ENCODE data around the gene MXRA8.
A peak's percentile ranks its signal among the peaks of the same experiment; 100 is the strongest.

The MXRA8 gene

GRCh38 chr1:1331068-1331965 is 27.0 kb downstream of the MXRA8 start, which contains the start of gene TAS1R3:
Gene TAS1R3, plus strand, starts transcription at chr1:1331280. Its CDS starts 66 bp downstream, at chr1:1331346.
- no peaks in the 10 kb centered on the region for H3K36me3 Mint-ChIP-seq (ENCODE audit: low read depth)
- no peak within 1 kb of the TSS for H3K27ac Mint-ChIP-seq
- H3K4me3 Mint-ChIP-seq = no peak within 1 kb of the TSS

GRCh38 chr1:1330366-1331067 is 27.8 kb downstream of the MXRA8 start:
- peaks cover 3% of the 10 kb centered on the region for H3K4me1 Mint-ChIP-seq (ENCODE audit: low read depth)
- H3K9me3 Mint-ChIP-seq = peaks cover 3% of the 10 kb centered on the region
- H3K36me3 Mint-ChIP-seq (ENCODE audit: low read depth) = no peaks in the 10 kb centered on the region
- H3K4me3 Mint-ChIP-seq = no peak overlapping the region
- no peaks in the 10 kb centered on the region for H3K27me3 Mint-ChIP-seq
- H3K27ac Mint-ChIP-seq = no peak overlapping the region

More at GRCh38 chr1:1331068-1331965, 27.0 kb downstream of the MXRA8 start, which contains the start of gene TAS1R3:
- Mint-ChIP-seq H3K4me1 (ENCODE audit: low read depth) (peaks cover 3% of the 10 kb centered on the region), H3K27me3 (no peaks in the 10 kb centered on the region), H3K9me3 (peaks cover 3% of the 10 kb centered on the region)

- H3K4me3 Mint-ChIP-seq = no peak overlapping the region
- peak overlapping the region; percentile 26 for H3K27ac Mint-ChIP-seq
- H3K27me3 Mint-ChIP-seq = no peaks in the 10 kb centered on the region
- no peaks in the 10 kb centered on the region for H3K36me3 Mint-ChIP-seq (ENCODE audit: low read depth)
- peaks cover 3% of the 10 kb centered on the region for H3K9me3 Mint-ChIP-seq
- peaks cover 3% of the 10 kb centered on the region for H3K4me1 Mint-ChIP-seq (ENCODE audit: low read depth)
These were observed 28.8 kb downstream of the MXRA8 start for GRCh38 chr1:1329304-1330210.

- Mint-ChIP-seq H3K36me3 (ENCODE audit: low read depth) (peaks cover 5% of the 10 kb centered on the region), H3K4me3 (no peak overlapping the region), H3K4me1 (ENCODE audit: low read depth) (peaks cover 8% of the 10 kb centered on the region), H3K27me3 (no peaks in the 10 kb centered on the region), H3K9me3 (peaks cover 3% of the 10 kb centered on the region), H3K27ac (no peak overlapping the region)
These were observed 30.1 kb downstream of the MXRA8 start for GRCh38 chr1:1328254-1328653.

GRCh38 chr1:1327291-1327690 is 31.1 kb downstream of the MXRA8 start:
- H3K4me3 Mint-ChIP-seq = no peak overlapping the region
- H3K4me1 Mint-ChIP-seq (ENCODE audit: low read depth) = peaks cover 16% of the 10 kb centered on the region
- peaks cover 5% of the 10 kb centered on the region for H3K36me3 Mint-ChIP-seq (ENCODE audit: low read depth)
- no peaks in the 10 kb centered on the region for H3K27me3 Mint-ChIP-seq
- H3K9me3 Mint-ChIP-seq = peaks cover 3% of the 10 kb centered on the region
- H3K27ac Mint-ChIP-seq = no peak overlapping the region

GRCh38 chr1:1326075-1326605 is 32.2 kb downstream of the MXRA8 start:
- no peak overlapping the region for H3K27ac Mint-ChIP-seq
- peaks cover 20% of the 10 kb centered on the region for H3K4me1 Mint-ChIP-seq (ENCODE audit: low read depth)
- peaks cover 3% of the 10 kb centered on the region for H3K9me3 Mint-ChIP-seq
- peaks cover 5% of the 10 kb centered on the region for H3K36me3 Mint-ChIP-seq (ENCODE audit: low read depth)
- H3K4me3 Mint-ChIP-seq = peak overlapping the region; percentile 71
- H3K27me3 Mint-ChIP-seq = no peaks in the 10 kb centered on the region

GRCh38 chr1:1325288-1326074 is 32.9 kb downstream of the MXRA8 start:
- H3K4me3 Mint-ChIP-seq = peak overlapping the region; percentile 71
- H3K27ac Mint-ChIP-seq = no peak overlapping the region
- H3K4me1 Mint-ChIP-seq (ENCODE audit: low read depth) = peaks cover 20% of the 10 kb centered on the region
- H3K27me3 Mint-ChIP-seq = no peaks in the 10 kb centered on the region
- H3K36me3 Mint-ChIP-seq (ENCODE audit: low read depth) = peaks cover 5% of the 10 kb centered on the region
- H3K9me3 Mint-ChIP-seq = peaks cover 3% of the 10 kb centered on the region

- H3K4me3 Mint-ChIP-seq = peak within 1 kb of the TSS; percentile 90
- H3K4me1 Mint-ChIP-seq (ENCODE audit: low read depth) = peaks cover 17% of the 10 kb centered on the region
- H3K27ac Mint-ChIP-seq = peak within 1 kb of the TSS; percentile 93
- H3K9me3 Mint-ChIP-seq = peaks cover under 1% of the 10 kb centered on the region
- H3K27me3 Mint-ChIP-seq = no peaks in the 10 kb centered on the region
- H3K36me3 Mint-ChIP-seq (ENCODE audit: low read depth) = peaks cover 10% of the 10 kb centered on the region
These were observed 33.6 kb downstream of the MXRA8 start, which contains the start of the genes CPTP and INTS11 for GRCh38 chr1:1324524-1325287. Gene CPTP, plus strand, starts transcription at chr1:1324802. Its CDS starts 2,109 bp downstream, at chr1:1326911. Gene INTS11, minus strand, starts transcription at chr1:1324660. Its CDS starts 52 bp downstream, at chr1:1324608.

GRCh38 chr1:1324084-1324523 is 34.3 kb downstream of the MXRA8 start:
- no peaks in the 10 kb centered on the region for H3K27me3 Mint-ChIP-seq
- H3K36me3 Mint-ChIP-seq (ENCODE audit: low read depth) = peaks cover 14% of the 10 kb centered on the region
- H3K4me1 Mint-ChIP-seq (ENCODE audit: low read depth) = peaks cover 16% of the 10 kb centered on the region
- peak overlapping the region; percentile 85 for H3K4me3 Mint-ChIP-seq
- peak overlapping the region; percentile 87 for H3K27ac Mint-ChIP-seq
- H3K9me3 Mint-ChIP-seq = no peaks in the 10 kb centered on the region

GRCh38 chr1:1322952-1323351 is 35.4 kb downstream of the MXRA8 start:
- Mint-ChIP-seq H3K4me3 (peak overlapping the region; percentile 90), H3K36me3 (ENCODE audit: low read depth) (peaks cover 14% of the 10 kb centered on the region), H3K4me1 (ENCODE audit: low read depth) (peaks cover 16% of the 10 kb centered on the region), H3K27me3 (no peaks in the 10 kb centered on the region), H3K9me3 (no peaks in the 10 kb centered on the region), H3K27ac (peak overlapping the region; percentile 93)

GRCh38 chr1:1322418-1322817 is 35.9 kb downstream of the MXRA8 start:
- Mint-ChIP-seq H3K27me3 (no peaks in the 10 kb centered on the region), H3K36me3 (ENCODE audit: low read depth) (peaks cover 16% of the 10 kb centered on the region), H3K9me3 (no peaks in the 10 kb centered on the region), H3K4me1 (ENCODE audit: low read depth) (peaks cover 16% of the 10 kb centered on the region), H3K27ac (peak overlapping the region; percentile 49), H3K4me3 (peak overlapping the region; percentile 65)

GRCh38 chr1:1321477-1321876 is 36.9 kb downstream of the MXRA8 start:
- H3K27ac Mint-ChIP-seq = no peak overlapping the region

More at GRCh38 chr1:1321477-1321876, 36.9 kb downstream of the MXRA8 start:
- peaks cover 20% of the 10 kb centered on the region for H3K36me3 Mint-ChIP-seq (ENCODE audit: low read depth)
- no peak overlapping the region for H3K4me3 Mint-ChIP-seq
- peaks cover 16% of the 10 kb centered on the region for H3K4me1 Mint-ChIP-seq (ENCODE audit: low read depth)
- H3K27me3 Mint-ChIP-seq = no peaks in the 10 kb centered on the region
- no peaks in the 10 kb centered on the region for H3K9me3 Mint-ChIP-seq
